Suprapubic skin (tissue), 4 donors: ENCODE data around the gene SLC16A1.

Experiments used
- CTCF ChIP-seq, 2 donors: fragments of 200-600 bp in 1 of 2; fragments of 450-650 bp in 1 of 2; sonication (generic) in 1 of 2; IDR thresholded peaks; one replicate each; pipeline ENCODE4 v1.5.1; 2016 to 2019; ENCODE audit warnings: antibody characterized with exemption in 2 of 2, mild to moderate bottlenecking in 1 of 2, moderate library complexity in 1 of 2
- EP300 ChIP-seq: sonication (generic); formaldehyde crosslinking; IDR thresholded peaks from one replicate; pipeline ENCODE4 v1.6.1; 2017; ENCODE audit warnings: antibody characterized with exemption
- POLR2A ChIP-seq, 2 donors: fragments of 450-650 bp; IDR thresholded peaks; one replicate each; pipeline ENCODE4 v1.6.1; 2017; ENCODE audit warnings: antibody characterized with exemption in 2 of 2, mild to moderate bottlenecking in 2 of 2, moderate library complexity in 2 of 2
- POLR2AphosphoS5 ChIP-seq, 3 donors: sonication (generic); formaldehyde crosslinking; IDR thresholded peaks; one replicate each; pipeline ENCODE4 v1.6.1; 2017; ENCODE audit warnings: antibody characterized with exemption in 3 of 3

- TF ChIP-seq CTCF (IDR thresholded peaks at IDR 0.05) (no peak), POLR2A (IDR thresholded peaks at IDR 0.05) (no peak), POLR2AphosphoS5 (IDR thresholded peaks at IDR 0.05) (no peak), EP300 (no peak)
Observed at GRCh38 chr1:112902221-112902620, 53.8 kb downstream of the SLC16A1 start.
